Effector CD4-positive, alpha-beta T cell (primary cell): ENCODE data around the gene HNRNPK.
A peak's percentile ranks its signal among the peaks of the same experiment; 100 is the strongest.

Experiments
- DNase-seq: peaks from one replicate; pipeline ENCODE4 v3.0.0-alpha.2; 2020
- total RNA-seq: gene quantifications from one replicate; lab custom pipeline; 2026; lab: John Stamatoyannopoulos, UW

Gene HNRNPK
- total RNA-seq, result 784 reads per million, percentile 99 among the genes with 10 or more reads in this experiment

DNA sequence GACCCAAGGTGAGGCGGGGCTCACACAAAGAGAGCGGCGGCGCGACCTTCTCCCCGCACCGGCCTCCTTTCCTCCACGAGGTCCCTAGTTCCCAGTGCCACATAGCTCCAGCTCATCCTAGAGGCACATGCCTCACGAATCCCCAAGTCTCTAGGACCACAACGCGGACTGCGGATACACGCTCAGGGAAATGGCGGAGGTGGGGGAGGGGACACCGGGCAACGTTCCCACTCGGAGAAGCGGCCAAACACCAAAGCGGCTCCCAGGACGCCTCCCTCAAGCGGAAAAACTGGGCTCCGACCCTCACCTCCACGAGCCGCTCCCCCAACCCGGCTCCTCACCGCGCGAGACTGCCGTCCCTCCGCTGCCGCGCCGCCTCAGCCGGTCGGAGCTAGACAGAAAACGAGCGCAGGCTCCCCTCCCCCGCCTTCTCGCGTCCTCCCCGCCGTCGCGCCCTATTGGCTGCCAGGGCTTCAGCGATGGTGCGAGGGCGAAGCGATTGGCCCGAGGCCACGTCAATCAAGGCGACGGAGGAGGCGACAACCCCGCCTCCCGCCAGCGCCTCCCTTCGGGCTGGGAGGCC is at the start of gene HNRNPK:
Gene HNRNPK, minus strand, starts transcription at position 404 of the 583 bp plus-strand sequence. CDS start 1,963 bp downstream, outside the sequence.
- peak; percentile 100 for DNase-seq

DNA sequence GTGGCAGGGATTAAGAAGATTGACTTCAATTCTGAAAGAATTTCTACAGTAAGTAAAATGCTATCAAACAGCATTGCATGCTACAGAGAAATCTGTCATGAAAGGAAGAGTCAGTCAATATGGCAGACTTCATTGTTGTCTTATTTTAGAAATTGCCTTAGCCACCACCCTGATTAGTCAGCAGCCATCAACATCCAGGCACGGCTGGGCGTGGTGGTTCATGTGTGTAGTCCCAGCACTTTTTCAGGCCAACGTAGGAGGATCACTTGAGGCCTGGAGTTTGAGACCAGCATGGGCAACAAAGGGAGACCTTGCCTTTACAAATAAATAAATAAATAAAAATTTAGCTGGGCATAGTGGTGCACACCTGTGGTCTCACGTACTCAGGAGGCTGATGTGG is 47.2 kb upstream of the HNRNPK start:
- DNase-seq, result no peak

DNA sequence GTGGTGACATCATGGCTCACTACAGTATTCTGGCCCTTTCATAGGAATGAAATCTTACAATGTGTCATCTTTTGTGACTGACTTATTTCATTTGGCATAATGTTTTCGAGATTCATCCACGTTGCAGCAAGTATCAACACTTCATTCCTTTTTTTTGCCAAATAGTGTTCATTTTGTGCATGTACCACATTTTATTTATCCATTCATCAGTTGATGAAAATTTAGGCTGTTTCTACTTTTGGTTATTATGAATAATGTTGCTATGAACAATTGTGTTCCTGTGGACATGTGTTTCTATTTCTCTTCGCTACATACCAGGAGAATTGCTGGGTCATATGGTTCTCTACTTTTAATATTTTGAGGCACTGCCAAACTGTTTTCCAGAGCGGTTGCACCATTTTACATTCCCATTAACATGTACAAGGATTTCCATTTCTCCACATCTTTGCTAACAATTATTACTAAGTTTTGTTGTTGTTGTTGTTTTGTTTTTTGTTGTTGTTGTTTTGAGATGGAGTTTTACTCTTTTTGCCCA is 44.1 kb upstream of the HNRNPK start:
- DNase-seq, result no peak

DNA sequence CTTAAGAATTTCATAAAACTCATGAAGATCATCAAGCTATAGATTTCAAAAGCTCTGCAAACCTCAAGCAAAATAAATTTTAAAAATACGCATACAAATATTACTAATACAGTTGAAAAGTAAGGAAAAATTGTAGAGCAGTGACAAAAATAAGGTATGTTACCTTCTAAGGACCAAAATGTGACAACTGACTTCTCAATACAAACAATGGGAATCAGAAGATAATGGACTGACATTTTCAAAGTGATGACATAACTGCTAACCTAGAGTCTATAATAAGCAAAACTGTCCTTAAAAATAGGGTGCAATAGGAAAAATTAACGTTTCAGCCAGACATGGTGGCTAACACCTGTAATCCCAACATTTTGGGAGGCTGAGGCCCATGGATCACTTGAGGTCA is 27.6 kb upstream of the HNRNPK start:
- DNase-seq, result no peak

DNA sequence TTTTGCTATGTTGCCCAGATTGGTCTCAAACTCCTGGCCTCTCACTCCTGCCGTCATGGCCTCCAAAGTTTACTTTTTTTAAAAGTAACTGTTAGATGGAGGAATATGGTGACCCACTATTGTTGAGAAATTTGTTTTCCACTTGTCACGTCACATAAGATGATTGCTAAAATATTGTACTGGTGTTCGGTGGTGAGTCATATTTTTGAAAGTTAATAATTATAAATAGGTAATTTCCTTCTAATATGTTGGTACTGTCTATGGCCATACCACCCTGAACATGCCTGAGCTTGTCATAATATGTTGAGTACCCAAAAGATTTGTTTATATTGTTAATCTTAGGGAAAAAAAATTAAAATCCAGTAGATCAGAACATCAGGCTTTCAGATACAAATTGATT is 23.2 kb upstream of the HNRNPK start:
- DNase-seq, result no peak

DNA sequence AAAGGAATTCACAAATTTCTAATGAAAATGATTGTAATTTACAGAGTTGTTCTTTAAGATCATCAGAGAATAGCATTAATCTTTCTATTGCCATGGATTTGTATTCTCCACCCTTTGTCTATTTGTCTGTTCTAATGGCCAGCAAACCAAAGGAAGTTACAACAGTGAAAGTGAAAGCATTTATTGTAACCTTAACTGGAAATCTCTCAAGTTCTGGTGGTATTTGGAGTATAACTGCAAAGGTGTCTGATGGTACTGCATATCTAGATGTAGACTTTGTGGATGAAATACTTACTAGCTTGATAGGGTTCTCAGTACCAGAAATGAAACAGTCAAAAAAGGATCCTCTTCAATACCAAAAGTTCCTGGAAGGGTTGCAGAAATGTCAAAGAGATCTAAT is 22.3 kb upstream of the HNRNPK start:
- DNase-seq, result no peak

DNA sequence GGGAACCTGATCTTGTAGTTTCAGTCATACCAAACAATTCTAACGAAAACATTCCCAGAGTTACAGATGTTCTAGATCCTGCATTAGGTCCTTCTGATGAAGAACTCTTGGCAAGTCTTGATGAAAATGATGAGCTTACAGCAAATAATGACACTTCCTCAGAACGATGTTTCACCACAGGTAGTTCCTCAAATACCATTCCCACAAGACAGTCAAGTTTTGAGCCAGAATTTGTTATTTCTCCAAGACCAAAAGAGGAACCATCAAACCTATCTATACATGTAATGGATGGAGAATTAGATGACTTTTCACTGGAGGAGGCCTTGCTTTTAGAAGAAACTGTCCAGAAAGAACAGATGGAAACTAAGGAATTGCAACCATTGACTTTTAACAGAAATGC is 21.6 kb upstream of the HNRNPK start:
- no peak for DNase-seq

DNA sequence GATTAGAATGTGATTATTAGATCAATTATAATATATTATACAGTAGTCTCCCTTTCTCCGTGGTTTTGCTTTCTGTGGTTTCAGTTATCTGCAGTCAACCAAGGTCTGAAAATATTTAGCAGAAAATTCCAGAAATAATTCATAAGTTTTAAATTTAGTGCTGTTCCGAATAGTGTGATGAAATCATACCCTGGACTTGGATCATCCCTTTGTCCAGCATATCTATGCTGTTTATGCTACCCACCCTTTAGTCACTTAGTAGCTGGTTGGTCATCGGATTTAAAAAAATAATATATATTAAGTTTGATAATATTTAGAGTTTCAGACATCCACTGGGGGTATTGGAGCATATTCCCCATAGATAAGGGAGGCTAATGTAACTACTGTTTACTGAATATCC is 20.2 kb upstream of the HNRNPK start:
- no peak for DNase-seq

DNA sequence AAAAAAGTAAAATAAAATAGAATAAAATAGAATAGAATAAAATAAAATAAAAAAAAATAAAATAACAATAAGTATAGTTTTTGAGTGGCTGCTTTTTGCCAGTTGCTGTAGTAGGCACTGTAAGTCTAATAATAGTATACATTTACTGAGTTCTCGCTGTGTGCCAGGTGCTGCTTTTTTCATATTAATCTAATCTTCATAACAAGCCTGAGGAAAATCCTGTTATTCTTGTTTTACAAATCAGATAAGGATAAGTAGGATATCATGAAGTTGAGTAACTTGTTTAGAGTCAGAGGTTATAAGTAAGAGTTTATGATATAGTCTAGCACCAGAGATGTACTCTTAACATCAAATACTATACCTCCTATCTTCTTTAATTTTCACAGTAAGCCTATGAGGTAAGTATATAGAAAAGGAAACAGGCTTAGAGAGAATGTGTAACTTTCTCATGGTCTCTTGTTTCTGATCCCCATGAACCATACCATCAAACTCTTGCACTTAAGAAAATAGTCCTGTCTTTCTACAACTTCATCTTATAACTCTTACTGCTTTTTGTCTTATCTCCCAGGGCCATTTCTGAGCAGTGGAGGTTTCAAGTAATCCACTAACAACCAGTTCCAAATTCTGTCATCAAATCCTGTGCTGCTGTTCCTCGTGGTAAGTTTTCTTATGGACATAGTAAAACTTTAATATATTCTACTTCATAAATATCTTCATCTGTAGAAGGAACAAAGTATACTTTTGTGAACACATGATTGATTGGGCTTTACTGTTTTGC is 19.3 kb upstream of the HNRNPK start:
- no peak for DNase-seq

DNA sequence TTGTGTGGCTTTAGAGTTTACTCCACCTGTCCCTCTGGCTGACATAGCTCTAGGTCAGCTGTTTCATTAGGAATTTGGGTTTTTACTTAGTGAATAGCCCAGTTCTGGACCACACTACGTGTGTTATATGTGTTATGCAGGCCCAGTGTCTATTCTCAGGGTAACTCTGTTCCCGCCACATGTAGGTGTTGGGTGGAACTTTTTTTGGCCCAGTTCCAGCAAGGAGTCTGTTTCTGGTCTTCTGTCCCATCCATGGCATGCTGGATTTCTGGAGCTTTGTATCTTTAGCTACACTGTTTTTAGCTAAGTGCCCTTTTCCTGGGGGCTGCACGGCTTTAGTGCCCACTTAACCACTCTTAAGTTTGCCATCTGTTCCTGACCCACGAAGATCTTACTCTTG is 16.1 kb upstream of the HNRNPK start:
- no peak for DNase-seq

DNA sequence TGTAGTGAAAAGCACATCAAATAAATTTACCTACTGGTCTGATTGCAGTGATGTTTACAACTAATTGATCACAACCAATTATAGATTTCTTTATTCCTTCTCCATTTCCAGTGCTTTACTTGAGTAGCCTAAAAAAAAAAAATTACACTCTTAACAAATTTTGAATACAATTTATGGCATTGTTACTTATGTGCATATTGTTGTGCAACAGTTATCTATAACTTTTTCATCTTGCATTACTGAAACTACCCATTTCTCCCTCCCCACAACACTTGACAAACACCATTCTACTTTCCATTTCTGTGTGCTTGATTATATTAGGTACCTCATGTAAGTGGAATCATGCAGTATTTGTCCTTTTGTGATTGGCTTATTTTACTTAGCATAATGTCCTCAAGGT is 12.9 kb upstream of the HNRNPK start:
- DNase-seq, result no peak

DNA sequence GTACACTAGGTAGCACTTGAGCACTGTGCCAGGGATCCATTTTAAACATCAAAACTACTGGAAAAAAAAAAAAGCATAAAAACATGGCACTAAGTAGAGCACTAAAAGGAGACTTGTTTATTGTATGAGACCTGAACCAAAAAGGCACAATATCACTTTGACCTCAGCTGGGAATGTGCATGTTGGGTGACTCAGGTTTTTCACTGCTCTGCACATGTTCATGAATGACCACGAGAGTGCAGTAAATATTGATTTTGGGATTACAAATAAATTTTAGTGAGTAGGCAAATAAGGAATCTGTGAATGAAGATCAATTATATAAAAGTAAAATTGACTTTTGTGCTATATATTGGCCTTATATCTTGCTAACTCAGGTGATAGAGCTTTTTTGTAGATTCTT is 12.4 kb upstream of the HNRNPK start:
- no peak for DNase-seq

DNA sequence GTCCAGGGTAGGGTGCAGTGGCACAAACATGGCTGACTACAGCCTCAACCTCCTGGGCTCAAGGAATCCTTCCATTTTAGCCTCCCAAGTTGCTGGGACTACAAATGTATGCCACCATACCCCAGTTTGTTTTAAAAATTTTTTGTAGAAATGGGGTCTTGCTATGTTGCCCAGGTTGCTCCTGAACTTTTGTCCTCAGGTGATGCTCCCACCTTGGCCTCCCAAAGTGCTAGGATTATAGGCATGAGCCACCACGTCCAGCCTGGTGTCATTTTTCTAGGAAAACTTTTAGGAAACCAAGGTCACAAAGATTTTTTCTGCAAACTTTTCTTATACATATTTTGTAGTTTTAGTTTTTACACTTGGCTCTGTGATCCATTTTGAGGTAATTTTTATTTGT is 11.3 kb upstream of the HNRNPK start:
- DNase-seq, result no peak

DNA sequence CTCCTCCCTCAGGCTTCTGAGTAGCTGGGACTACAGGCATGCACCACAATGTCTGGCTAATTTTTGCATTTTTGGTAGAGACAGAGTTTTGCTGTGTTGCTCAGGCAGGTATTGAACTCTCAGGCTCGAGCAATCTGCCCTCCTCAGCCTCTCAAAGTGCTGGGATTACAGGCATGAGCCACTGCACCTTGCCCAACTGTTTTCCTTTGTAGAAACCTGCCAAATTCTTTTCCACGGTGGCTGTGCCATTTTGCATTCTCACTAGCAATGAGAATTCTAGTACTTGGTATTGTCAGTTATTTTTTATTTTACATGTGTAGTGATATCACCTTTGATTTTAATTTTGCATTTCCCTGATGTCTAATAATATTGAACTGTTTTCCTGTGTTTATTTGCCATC is 8.4 kb upstream of the HNRNPK start:
- DNase-seq, result no peak

DNA sequence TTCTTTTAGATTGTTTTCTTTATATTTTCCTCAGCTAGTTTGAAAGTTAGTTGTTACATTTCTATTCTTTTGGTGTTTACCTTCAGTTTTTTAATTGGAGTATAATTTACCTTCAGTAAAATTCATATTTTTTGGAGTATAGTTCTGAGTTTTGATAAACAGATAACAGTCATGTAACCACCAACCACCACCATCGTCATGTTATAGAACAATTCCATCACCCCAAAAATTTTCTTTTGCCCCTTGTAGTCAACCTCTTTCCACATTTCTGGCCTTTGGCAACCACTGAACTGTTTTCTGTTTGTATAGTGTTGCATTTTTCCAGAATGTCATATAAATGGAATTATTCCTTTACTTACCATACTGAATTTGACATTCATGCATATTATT is 7.4 kb upstream of the HNRNPK start:
- DNase-seq, result no peak

DNA sequence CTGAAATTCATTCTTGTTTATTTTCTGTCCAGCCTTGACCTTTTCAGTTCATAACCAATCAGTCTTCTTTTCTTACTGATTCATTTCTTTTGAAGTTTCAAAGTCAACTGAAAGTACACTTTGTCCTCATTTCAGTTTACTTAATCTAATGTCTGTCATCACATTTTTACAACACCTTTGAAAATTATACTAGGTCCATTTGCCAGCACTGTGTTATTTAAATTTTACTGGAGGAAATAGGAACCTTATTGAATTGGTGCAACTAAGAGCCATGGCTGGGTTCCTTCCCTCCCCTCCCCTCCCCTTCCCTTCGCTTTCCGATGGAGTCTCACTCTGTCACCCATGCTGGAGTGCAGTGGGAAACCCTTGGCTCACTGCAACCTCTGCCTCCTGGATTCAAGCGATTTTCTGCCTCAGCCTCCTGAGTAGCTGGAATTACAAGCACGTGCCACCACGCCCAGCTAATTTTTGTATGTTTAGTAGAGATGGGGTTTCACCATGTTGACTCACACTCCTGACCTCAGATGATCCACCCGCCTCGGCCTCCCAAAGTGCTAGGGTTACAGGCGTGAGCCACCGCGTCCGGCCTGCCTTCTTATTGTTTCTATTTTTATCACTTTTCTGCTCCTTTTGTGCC is 6.9 kb upstream of the HNRNPK start:
- DNase-seq, result no peak

DNA sequence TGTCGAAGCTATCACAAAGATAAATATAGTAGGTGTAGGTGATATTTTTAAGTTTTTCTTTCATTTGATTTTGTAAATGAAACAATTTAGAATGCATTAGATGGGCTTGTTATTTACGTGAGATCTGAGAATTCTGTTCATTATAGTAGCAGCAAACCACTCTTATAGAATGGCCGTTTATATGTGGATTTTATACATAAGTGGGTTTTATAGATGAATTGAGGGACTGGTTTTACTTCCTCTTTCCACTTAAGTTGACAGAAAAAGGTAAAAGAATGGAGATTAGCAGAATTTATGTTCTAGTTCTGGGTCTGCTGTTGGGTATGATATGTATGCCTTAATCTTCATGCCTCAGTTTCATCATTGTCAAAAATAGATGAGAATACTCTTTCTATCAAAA is 6.2 kb upstream of the HNRNPK start:
- DNase-seq, result no peak

DNA sequence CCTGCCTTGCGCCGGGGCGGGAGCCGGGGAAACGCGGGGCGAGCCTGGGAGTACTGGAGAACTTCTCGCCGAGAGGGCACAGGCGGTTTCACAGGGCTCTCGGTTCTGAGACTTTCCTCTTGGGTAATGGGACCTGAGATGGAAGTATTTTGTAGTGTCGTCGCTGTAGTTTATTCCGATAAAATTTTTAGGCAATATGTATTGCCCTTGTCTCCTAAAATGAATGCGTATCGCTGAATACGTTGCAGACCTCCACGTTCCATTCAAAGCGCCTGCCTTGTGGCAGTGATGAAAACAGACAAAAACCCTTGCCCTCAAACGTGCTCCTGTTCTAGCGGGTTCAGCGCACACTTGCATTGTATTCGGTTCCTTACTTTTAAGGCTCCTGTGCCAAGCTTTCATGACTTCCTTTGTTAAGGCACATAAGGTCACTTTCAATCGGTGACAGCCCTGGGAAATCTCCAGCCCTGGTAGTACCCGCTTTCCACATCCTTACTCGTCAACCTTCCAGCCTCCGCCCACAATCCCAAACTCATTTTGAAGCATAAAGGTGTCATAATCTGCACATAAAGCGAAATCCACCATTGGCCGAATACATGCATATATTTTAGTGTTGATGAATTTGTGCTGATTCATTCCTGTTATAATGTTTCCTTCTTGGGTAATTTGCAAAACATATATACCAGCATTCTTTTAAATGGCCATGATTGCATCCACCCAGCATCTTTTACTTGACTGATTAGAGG is 1.3 kb upstream of the HNRNPK start:
- DNase-seq, result no peak

DNA sequence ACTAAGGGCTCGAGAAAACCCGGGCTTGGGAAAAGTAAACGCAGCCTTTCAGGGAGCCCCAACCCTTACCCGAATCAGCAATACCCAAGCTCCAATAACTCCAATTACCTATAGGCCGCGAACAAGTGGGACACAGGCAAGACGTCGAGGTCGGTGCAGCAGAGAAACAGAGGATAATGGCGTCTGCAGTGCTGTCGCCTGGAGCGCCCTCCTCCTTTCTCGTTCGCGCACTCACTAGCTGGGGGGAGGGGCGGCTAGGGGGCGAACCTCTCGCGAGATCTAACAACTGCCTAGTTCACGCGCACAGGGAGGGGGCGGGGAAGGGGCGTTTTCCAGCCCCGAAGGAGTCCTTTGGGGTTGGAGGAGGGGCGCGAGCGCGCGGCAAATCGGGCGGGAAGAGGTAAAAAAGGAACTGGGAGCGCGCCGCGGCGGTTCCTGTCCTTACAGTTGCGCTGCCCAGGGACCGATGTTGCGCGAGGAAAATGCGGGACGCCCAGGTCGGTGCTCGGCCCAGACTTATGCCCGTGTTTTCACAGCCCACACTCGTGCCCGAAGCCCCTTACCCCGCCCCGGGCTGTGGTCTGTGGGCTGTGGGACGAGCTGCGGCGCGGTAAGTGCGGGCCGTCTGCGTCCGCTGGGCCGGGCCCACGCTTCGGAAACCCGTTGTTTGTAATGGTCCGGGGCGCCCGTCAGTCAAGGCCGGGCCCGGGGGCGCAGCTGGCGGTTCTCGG is 545 bp upstream of the HNRNPK start, which contains the start of gene RMI1:
Gene RMI1, plus strand, starts transcription at position 411 of the 731 bp plus-strand sequence. CDS start 20,182 bp downstream, outside the sequence.
- peak; percentile 100 for DNase-seq

DNA sequence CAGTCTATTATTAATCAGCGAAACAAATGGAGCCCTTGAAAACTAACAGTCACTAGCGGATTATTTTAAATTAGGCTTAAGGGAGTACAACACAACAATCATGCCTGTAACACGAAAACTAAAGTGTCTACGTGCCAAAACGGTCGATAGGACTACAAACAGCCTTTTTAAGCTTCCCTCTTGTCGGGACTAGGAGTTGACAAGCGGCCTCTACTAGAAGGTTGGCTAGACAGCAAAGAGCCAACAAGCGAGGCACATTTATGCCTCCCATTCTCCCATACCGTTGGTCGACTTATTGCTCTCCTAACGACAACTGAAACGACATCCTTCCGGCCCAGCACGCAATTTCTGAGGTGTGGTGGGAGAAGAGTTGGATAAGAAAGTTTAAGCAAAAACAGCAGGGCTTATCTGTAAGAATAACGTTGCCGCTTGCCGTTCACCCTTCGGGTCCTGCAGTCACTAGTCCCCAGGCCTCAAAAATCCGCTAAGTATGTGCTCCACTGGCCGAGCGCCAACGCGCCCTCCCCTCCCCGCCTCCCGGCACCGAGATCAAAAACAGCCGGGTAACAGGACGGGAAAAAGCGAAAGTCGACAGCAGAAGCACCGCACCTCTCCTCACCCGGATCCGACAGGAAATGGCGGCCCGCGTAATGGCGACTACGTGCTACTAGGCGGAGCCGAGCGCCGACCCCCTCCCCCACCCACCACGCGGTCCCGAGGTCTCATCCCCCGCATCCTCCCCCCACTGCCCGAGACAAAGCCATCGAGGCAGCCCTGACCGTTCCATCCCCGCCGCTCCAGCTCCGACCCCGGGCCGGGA is 813 bp downstream of the HNRNPK start:
- peak; percentile 85 for DNase-seq

DNA sequence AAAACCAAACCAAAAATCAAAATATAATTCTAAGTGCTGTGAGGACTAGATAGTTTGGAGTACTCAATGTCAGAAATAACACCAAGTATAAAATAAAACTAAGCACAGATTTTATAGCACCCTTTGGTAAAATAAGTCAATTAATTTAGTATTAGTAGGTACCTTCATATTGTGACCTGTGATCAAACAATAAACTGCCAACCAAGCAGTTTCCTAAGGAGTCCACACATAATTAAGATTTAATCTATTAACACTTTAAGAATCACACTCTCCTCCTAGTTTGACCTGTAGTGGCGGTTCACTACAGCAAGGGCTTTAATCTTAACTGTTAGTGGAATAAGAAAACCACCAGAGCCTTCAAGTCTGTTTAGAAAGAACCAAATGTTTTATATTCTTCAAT is 2.8 kb downstream of the HNRNPK start:
- DNase-seq, result no peak
